GM08714 (cell line): ENCODE data around the gene RALGPS1.

Experiments used
- H3K4me3 ChIP-seq: fragments of 200-500 bp; sonication (Bioruptor generic); 2 replicates; pipeline ENCODE4 v1.5.1; 2014; ENCODE audit warnings: mild to moderate bottlenecking, low read length, inconsistent platforms
- ZNF274 ChIP-seq: IDR thresholded peaks from 2 replicates; pipeline ENCODE4 v1.6.1; 2012; ENCODE audit warnings: mild to moderate bottlenecking, low read depth, low read length

RALGPS1 gene

DNA sequence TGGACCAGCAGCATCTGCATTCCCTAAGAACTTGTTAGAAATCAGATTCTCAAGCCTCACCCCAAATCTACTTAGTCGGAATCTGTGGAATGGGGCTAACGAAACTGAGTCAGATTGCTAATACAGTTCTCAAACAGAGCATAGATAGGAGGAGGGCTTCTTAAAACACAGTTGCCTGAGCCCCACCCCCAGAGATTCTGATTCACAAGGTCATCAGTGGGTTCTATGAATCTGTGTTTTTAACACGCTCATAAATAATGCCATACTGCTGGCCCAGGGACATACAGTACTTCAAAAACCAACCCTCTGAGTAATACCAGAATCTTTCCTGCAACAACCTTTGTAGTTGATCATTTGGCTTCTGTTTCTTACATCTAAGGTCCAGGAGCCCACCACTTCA, 317.1 kb downstream of the RALGPS1 start:
- no peak overlapping the region for H3K4me3 ChIP-seq

DNA sequence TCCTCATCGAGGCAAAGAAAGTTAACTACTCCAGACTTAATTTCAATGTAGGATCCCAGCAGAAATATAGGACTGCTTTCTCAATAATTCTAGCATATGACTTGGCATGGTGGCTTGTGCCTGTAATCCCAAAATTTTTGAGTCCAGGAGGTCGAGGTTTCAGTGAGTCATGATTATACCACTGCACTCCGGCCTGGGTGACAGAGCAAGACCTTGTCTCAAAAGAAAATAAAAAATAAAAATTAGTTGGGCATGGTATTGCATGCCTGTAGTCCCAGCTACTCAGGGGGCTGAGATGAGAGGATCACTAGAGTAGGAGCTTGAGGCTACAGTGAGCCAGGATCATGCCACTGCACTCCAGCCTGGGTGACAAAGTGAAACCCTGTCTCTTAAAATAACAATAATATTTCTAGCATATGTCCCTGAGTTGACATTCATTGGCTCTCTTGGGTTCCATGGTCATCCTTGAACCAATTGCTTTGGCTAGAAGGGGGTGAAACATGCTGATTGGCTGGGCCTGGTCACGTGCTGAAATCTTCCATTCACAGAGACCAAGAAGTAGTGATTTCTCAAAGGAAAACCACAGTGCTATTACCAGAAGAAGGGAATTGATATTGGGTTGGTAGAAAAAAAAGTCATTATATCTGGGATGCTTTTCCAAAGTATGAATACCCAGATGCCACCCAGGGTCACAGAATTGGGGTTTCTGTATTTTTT, 318.4 kb downstream of the RALGPS1 start:
- H3K4me3 ChIP-seq = no peak overlapping the region
- TF ChIP-seq ZNF274 = no peak

More for the DNA sequence above, 317.1 kb downstream of the RALGPS1 start:
- TF ChIP-seq ZNF274 = no peak

DNA sequence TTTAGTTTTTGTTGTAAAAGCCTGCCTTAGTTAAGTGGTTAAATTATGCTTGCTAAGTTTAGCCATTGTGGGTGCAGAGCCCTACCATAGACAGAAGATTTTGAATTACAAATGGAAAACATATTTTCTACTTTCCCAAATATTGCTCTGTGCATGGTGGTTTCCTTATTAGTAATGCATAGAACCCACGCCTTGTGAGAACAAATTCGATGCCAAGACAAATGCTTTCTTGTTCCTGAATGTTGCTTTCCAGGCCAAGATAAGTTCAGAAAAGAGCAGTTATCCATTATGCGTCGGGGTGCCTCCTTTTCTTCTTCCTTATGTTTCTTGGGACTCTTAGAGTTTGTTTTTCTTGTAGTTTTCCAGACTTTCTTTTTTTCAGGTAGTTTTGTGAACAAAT, 319.0 kb downstream of the RALGPS1 start:
- no peak overlapping the region for H3K4me3 ChIP-seq
- no peak for TF ChIP-seq ZNF274

DNA sequence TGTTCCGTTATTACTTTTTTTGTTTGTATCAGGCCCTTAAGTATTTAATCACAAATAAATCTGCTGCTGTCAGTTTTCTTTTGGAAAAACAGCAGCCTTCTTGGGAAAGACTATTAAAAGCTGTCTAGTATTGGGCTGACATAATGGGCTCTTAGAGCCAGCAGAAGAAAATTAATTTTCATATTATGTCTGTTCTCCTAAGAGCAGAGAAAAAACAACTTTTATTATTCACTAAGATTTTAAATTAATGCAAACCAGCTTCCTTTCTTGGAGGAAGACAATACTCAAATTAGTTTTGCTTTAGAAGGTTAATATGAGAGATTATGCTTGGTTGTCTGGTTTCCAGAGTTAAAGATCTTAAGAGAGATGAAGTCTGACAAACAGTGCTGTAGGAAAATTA, 319.4 kb downstream of the RALGPS1 start:
- H3K4me3 ChIP-seq = no peak overlapping the region
- no peak for TF ChIP-seq ZNF274

- no peak overlapping the region for H3K4me3 ChIP-seq
- no peak for TF ChIP-seq ZNF274
These were observed 323.2 kb downstream of the RALGPS1 start for GRCh38 chr9:127237801-127238200.

- no peak overlapping the region for H3K4me3 ChIP-seq
- TF ChIP-seq ZNF274 = no peak
These were observed 326.8 kb downstream of the RALGPS1 start for GRCh38 chr9:127241354-127241753.

- H3K4me3 ChIP-seq = peak overlapping the region; percentile 62; the same call in 1 of the 2 replicates
- TF ChIP-seq ZNF274 = no peak
These were observed 330.3 kb downstream of the RALGPS1 start for GRCh38 chr9:127244609-127245601.

DNA sequence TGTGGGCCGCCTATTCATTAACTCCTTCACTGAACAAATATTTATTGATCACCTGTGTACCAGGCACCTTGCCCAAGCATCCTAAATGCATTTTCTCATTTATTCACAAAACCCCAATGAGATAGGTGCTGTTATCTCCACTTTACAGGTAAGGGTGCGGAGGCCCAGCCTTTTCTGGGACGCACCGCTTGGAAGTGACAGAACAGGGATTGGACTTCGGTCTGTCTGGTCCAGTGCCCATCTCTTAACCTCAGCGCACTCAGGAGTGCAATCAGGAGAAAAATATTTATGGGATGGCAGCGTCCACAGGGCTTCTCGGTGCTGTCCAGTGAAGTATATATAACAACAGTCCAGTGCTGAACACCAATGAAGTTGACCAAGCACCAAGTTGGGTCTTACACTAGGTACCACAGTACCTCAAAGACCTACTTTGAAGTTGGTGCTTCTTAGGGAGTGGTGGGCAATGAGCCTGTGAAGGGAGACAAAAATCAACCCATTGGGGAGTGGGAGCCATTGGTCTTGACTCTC, 331.1 kb downstream of the RALGPS1 start:
- peak overlapping the region; percentile 62; the same call in 1 of the 2 replicates for H3K4me3 ChIP-seq
- TF ChIP-seq ZNF274 = no peak

GRCh38 chr9:127248241-127248640, 333.7 kb downstream of the RALGPS1 start:
- TF ChIP-seq ZNF274 = no peak
- no peak overlapping the region for H3K4me3 ChIP-seq

DNA sequence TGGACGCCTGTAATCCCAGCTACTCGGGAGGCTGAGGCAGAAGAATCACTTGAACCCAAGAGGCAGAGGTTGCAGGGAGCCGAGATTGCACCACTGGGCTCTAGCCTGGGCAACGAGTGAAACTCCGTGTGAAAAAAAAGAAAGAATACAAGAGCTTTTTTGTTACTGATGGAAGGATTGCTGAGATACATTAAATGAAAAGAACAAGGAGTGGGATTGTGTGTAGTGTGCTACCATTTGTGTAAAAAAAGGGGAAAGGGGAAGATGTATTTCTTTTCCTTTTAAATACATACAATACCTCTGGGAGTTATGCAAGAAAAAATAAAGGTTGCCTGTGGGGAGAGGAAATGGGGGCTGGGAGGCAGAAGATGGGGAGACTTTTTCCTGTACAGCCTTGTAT, 335.3 kb downstream of the RALGPS1 start:
- TF ChIP-seq ZNF274 = no peak
- no peak overlapping the region for H3K4me3 ChIP-seq

DNA sequence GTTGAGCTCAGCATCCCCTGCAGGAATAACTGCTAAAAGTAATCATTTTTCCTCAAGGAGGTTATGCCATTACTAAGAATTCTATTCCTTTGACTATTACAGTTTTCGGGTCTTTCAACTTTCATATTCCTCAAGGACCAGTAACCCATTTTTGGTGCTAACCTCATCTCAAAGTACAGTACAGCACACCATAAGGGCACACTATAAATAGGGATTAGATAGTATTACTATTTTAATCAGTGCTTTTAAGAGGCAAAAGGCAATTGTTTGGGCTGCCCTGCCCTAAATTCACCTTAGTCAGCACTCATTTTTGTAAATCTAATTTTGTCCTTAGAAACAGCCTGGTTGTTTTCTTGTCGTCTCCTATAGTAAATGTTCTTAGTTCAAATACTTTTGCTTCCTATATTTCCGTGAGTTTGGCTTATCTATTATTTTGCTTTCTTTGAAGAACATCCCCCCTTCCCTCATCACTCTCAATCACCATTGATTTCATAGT, 336.4 kb downstream of the RALGPS1 start:
- TF ChIP-seq ZNF274 = no peak
- no peak overlapping the region for H3K4me3 ChIP-seq

DNA sequence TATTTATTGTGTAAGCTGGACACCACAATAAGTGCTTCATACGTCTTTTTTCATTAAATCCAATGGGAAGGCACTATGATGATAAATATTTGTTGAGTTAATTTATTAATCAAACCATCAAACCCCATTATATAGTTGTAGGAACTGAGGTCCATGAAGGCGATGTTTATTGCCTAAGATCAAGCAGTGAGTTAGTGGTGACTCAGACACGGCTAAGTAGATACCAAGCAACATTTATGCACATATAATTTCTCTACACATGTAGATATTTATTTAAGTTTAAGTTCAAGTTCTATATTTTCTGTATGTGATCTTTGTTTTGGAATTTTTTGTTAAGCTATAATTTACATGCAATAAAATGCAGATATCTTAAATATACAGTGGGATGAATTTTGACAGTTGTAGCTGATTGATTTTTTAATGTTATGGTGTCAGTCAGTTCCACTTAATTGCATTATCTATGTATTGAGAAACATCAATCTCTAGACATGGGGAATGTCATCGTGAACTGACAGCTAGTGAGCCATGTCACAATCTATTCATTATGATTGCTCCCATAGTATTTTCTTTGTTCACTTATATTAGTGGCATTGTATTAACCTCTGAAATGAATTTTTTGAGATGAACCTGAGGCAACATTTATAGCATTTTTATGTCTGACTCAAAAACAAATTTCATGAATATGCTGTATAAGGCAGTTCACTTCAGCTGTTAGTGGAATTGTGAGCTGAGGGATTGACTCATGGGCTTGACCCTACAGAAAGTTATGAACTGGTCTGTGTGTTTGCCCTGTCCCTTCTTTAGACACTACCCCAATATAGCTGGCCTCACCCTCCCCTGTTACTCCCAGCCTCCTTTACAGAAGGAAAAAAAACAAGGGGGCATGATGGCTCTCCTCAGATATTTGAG, 338.1 kb downstream of the RALGPS1 start:
- no peak overlapping the region for H3K4me3 ChIP-seq
- no peak for TF ChIP-seq ZNF274

DNA sequence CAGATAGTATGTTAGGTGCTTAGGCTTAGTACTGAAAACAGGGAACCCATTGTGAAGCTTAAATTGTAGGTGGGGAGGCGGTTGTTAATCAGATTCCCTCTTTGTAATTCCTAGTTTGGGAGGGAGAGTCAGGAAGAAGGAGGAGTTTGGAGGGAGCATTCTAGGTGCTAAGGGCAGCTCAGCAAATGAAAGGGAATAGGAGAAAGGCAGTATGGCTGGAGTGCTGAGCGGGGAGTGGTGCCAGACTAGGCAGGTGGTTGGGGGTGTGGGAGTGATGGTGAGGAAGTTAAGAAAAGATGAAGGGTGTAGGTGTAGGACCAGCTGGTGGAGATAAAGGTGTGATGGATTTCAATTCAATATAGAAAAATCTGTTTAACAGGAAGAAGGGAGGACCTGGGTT, 338.9 kb downstream of the RALGPS1 start:
- no peak overlapping the region for H3K4me3 ChIP-seq
- no peak for TF ChIP-seq ZNF274

DNA sequence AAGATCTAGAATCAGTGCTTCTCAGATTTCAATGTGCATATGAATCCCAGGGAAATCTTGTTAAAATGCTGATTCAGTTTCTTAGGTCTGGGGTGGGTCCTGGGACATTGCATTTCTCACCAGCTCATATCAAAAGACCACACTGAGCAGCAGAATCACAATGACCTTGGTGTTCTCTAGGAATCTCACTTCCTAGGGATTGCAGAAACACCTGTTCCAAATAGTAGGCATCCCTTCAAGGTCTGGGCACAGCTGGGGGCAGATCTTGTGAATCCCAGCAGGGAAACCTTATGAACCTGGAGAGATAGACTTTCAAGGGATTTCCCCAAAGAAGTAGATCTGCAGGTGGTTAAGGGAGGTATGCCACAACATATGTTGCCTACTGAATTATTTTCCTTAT, 341.1 kb downstream of the RALGPS1 start:
- TF ChIP-seq ZNF274 = no peak
- no peak overlapping the region for H3K4me3 ChIP-seq

GRCh38 chr9:127256324-127256723, 341.7 kb downstream of the RALGPS1 start:
- H3K4me3 ChIP-seq = no peak overlapping the region
- TF ChIP-seq ZNF274 = no peak
